IMR-90 (cell line): Measurements from ENCODE around the gene STXBP4. TPM values are rescaled to one million over a fixed set of nuclear protein-coding genes. Genes with fewer than 3 reads are reported as not detected.

ENCODE experiments used
- ATAC-seq: fragments of 200-7000 bp; cut with Tn5 transposase; 2 replicates; pipeline ENCODE4 v1.9.1; 2020; ENCODE audit warnings: low read depth, mild to moderate bottlenecking, moderate library complexity
- BruUV-seq: library from RNA; stranded (reverse); fragments of 400-500 nt; replicated peaks from 2 replicates; lab custom pipeline; 2021; lab: Mats Ljungman, UMichigan
- CTCF ChIA-PET: fragments of 300-600 bp; formaldehyde crosslinking; extraction: SDS; loops from one replicate; lab custom pipeline; 2021; ENCODE audit warnings: antibody characterized with exemption; lab: Yijun Ruan, JAX
- POLR2A ChIA-PET: fragments of 300-600 bp; sonication (Branson Sonifier 250); formaldehyde crosslinking; loops from one replicate; lab custom pipeline; 2022; ENCODE audit warnings: antibody characterized with exemption; ENCODE audit not compliant: unreplicated experiment; lab: Charles Lee
- DNase-seq: peaks from one replicate; pipeline ENCODE4 v3.0.0; 2013
- H2AFZ ChIP-seq: replicated peaks from 2 replicates; pipeline ENCODE3; 2013; ENCODE audit warnings: low read length, mild to moderate bottlenecking; ENCODE audit not compliant: poor library complexity
- H2AK5ac ChIP-seq: 2 replicates; pipeline ENCODE4 v1.6.1; 2013; ENCODE audit warnings: low read depth, low read length, inconsistent platforms
- H2AK9ac ChIP-seq: replicated peaks from 2 replicates; pipeline ENCODE3; 2013; ENCODE audit warnings: mild to moderate bottlenecking, low read depth, low read length, moderate library complexity; ENCODE audit not compliant: poor library complexity
- H2BK120ac ChIP-seq: 2 replicates; pipeline ENCODE4 v1.6.1; 2013; ENCODE audit warnings: low read depth, low read length, inconsistent platforms
- H2BK15ac ChIP-seq: 3 replicates; pipeline ENCODE4 v1.6.1; 2013; ENCODE audit warnings: low read depth, low read length, inconsistent platforms
- H2BK20ac ChIP-seq: 2 replicates; pipeline ENCODE4 v1.6.1; 2013; ENCODE audit warnings: low read depth, mild to moderate bottlenecking, inconsistent platforms, low read length, moderate library complexity
- H2BK5ac ChIP-seq: 2 replicates; pipeline ENCODE4 v1.6.1; 2013; ENCODE audit warnings: mild to moderate bottlenecking, low read depth, low read length, inconsistent platforms; ENCODE audit not compliant: poor library complexity, severe bottlenecking
- H3K14ac ChIP-seq: replicated peaks from 2 replicates; pipeline ENCODE4 v1.6.1; 2013; ENCODE audit warnings: low read depth, low read length, inconsistent platforms
- H3K18ac ChIP-seq: 2 replicates; pipeline ENCODE4 v1.6.1; 2013; ENCODE audit warnings: low read depth, low read length, control low read depth
- H3K23ac ChIP-seq: 2 replicates; pipeline ENCODE4 v1.6.1; 2013; ENCODE audit warnings: low read depth, low read length, inconsistent platforms
- H3K27ac ChIP-seq: 2 replicates; pipeline ENCODE4 v1.5.1; 2013; ENCODE audit warnings: mild to moderate bottlenecking, control low read depth, low read length; ENCODE audit not compliant: insufficient read depth
- H3K27me3 ChIP-seq: 2 replicates; pipeline ENCODE4 v1.6.1; 2013; ENCODE audit warnings: low read length; ENCODE audit not compliant: control insufficient read depth, insufficient read depth
- H3K36me3 ChIP-seq: 2 replicates; pipeline ENCODE4 v1.6.1; 2013; ENCODE audit warnings: low read length, mixed read lengths; ENCODE audit not compliant: control insufficient read depth, insufficient read depth
- H3K4ac ChIP-seq: 2 replicates; pipeline ENCODE4 v1.6.1; 2013; ENCODE audit warnings: low read depth, low read length, inconsistent platforms
- H3K4me1 ChIP-seq: 2 replicates; pipeline ENCODE4 v1.6.1; 2013; ENCODE audit warnings: low read length, mixed read lengths; ENCODE audit not compliant: control insufficient read depth, insufficient read depth
- H3K4me2 ChIP-seq: 2 replicates; pipeline ENCODE4 v1.6.1; 2013; ENCODE audit warnings: low read depth, mild to moderate bottlenecking, control low read depth, low read length, moderate library complexity
- H3K4me3 ChIP-seq: 2 replicates; pipeline ENCODE4 v1.5.1; 2013; ENCODE audit warnings: low read depth, mild to moderate bottlenecking, control low read depth, low read length, moderate library complexity; ENCODE audit not compliant: insufficient read depth
- H3K56ac ChIP-seq: 2 replicates; pipeline ENCODE4 v1.6.1; 2013; ENCODE audit warnings: low read length, inconsistent platforms; ENCODE audit not compliant: insufficient read depth; ENCODE audit errors: extremely low read depth
- H3K79me1 ChIP-seq, 2 experiments: 2 replicates each; pipeline ENCODE4 v1.6.1; 2013; ENCODE audit warnings: low read length in 2 of 2, inconsistent platforms in 1 of 2, low read depth in 1 of 2
- H3K9ac ChIP-seq: 2 replicates; pipeline ENCODE4 v1.6.1; 2013; ENCODE audit warnings: low read depth, low read length, control low read depth
- H3K9me1 ChIP-seq: 2 replicates; pipeline ENCODE4 v1.6.1; 2013; ENCODE audit warnings: low read length, inconsistent platforms; ENCODE audit not compliant: insufficient read depth
- H3K9me3 ChIP-seq: 2 replicates; pipeline ENCODE4 v1.6.1; 2013; ENCODE audit warnings: low read length; ENCODE audit not compliant: control insufficient read depth, insufficient read depth
- H4K20me1 ChIP-seq: 2 replicates; pipeline ENCODE4 v1.6.1; 2013; ENCODE audit warnings: low read length, inconsistent platforms; ENCODE audit not compliant: insufficient read depth
- H4K5ac ChIP-seq: 2 replicates; pipeline ENCODE4 v1.6.1; 2013; ENCODE audit warnings: mild to moderate bottlenecking, low read depth, low read length, control low read depth
- H4K8ac ChIP-seq, 2 experiments: 2 replicates each; pipeline ENCODE4 v1.6.1; 2013; ENCODE audit warnings: low read depth in 2 of 2, low read length in 2 of 2, control low read depth in 1 of 2, inconsistent platforms in 1 of 2
- H4K91ac ChIP-seq: 2 replicates; pipeline ENCODE4 v1.6.1; 2013; ENCODE audit warnings: low read depth, low read length, inconsistent platforms; ENCODE audit not compliant: insufficient read depth
- CTCF ChIP-seq: conservative IDR thresholded peaks from 2 replicates; pipeline ENCODE4 v1.5.1; 2012; ENCODE audit warnings: mild to moderate bottlenecking, low read depth, low read length, improper control_type of control experiment
- ELK1 ChIP-seq: fragments of 150-350 bp; IDR thresholded peaks from 2 replicates; pipeline ENCODE4 v1.6.1; 2016; ENCODE audit warnings: low read depth, mild to moderate bottlenecking, low read length, moderate library complexity, borderline replicate concordance
- MXI1 ChIP-seq: IDR thresholded peaks from 2 replicates; pipeline ENCODE4 v1.6.1; 2012; ENCODE audit warnings: low read depth, mild to moderate bottlenecking, low read length, moderate library complexity, borderline replicate concordance
- NFE2L2 ChIP-seq: fragments of 150-350 bp; IDR thresholded peaks from 2 replicates; pipeline ENCODE4 v1.6.1; 2016; ENCODE audit warnings: low read depth, mild to moderate bottlenecking, low read length
- WGBS, 2 experiments: methylation state at CpG; one replicate each; pipeline versions ENCODE4 v1.1.5 to v1.1.7; 2013; ENCODE audit warnings: missing lambda C conversion rate in 2 of 2; ENCODE audit not compliant: insufficient read length in 1 of 2; ENCODE audit errors: extremely low coverage in 2 of 2; 5-methylcytosine and 5-hydroxymethylcytosine counted together
- dilution Hi-C: fragments of 300-500 bp; cut with HindIII; formaldehyde crosslinking; loops from one replicate; pipeline ENCODE4 v1.14.3; 2018; ENCODE audit warnings: low sequenced_read_pairs; ENCODE audit not compliant: unreplicated experiment
- in situ Hi-C: fragments of 300-500 bp; cut with MboI; formaldehyde crosslinking; loops from 3 replicates; pipeline ENCODE4 v1.14.3; 2019; ENCODE audit warnings: low sequenced_read_pairs, inconsistent platforms, mixed read lengths
- intact Hi-C: fragments of 100-400 bp; cut with micrococcal nuclease; formaldehyde crosslinking; loops from 2 replicates; pipeline ENCODE4 v1.10.0; 2022
- polyA plus RNA-seq, 3 experiments: library from polyadenylated mRNA; depleted of rRNA; stranded (reverse); fragments of >200 nt; gene quantifications; 2 replicates each; pipeline ENCODE4 v1.2.3, GENCODE V29; 2012; ENCODE audit warnings: low replicate concordance in 1 of 3
- total RNA-seq: library from RNA; depleted of rRNA; stranded (reverse); fragments of >200 nt; gene quantifications from 2 replicates; pipeline ENCODE4 v1.2.3, GENCODE V29; 2012

The STXBP4 gene
- total and polyA plus RNA-seq, 2 of the 4 experiments (the other 2 are of a cell fraction): 4.1 to 20.4 TPM

DNA sequence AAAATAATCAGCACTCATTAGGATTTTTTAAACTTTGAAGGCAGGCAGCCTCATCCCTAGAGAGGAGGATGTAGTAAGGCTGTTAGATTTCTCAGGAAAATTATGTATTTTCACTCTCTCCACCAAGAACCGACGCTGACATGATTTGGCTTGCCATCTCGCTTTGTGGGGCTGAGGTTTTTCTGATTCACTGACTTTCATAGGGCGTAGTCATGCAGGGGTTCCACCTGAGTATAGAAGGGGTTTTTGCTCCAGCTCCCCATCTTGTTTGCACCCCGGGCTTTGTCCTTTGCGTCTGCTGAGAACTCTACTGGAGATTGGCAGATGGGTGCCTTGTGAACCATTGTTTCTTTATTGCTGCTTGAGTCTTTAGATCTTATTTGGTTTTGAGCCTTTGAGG, 47.7 kb upstream of the STXBP4 start:
- Histone ChIP-seq H3K9me1 (no peaks in the 10 kb centered on the region), H2AFZ (no peak overlapping the region), H3K4me1 (no peaks in the 10 kb centered on the region), H2BK15ac (no peak overlapping the region), H3K4ac (no peak overlapping the region), H3K9ac (no peak overlapping the region), H4K91ac (no peak overlapping the region), H2BK5ac (no peak overlapping the region), H3K27me3 (no peaks in the 10 kb centered on the region), H2AK5ac (no peak overlapping the region), H4K5ac (no peak overlapping the region), H3K18ac (no peak overlapping the region), H3K4me3 (no peak overlapping the region), H2BK120ac (no peak overlapping the region), H2AK9ac (no peak overlapping the region), H3K9me3 (no peaks in the 10 kb centered on the region), H3K56ac (no peak overlapping the region), H3K79me1 (no peaks in the 10 kb centered on the region), H3K14ac (no peak overlapping the region), H2BK20ac (no peak overlapping the region), H3K36me3 (peaks cover 1% of the 10 kb centered on the region; the same call in 1 of the 2 replicates), H3K4me2 (no peak overlapping the region), H4K20me1 (no peaks in the 10 kb centered on the region), H3K23ac (no peak overlapping the region), H4K8ac (no peak overlapping the region), H3K27ac (no peak overlapping the region)
- ChIA-PET POLR2A (no interaction called here), CTCF (no interaction called here)
- intact Hi-C loops: no loop called here
- in situ Hi-C loops: no loop called here
- DNase-seq (no peak), ATAC-seq (no peak)
- TF ChIP-seq CTCF (no peak), MXI1 (no peak), ELK1 (no peak), NFE2L2 (no peak)
- dilution Hi-C loops: no loop called here
- no TSS peak for BruUV-seq
- WGBS, 2 experiments: no CpG with 5 or more reads among the region's 6 CpGs
